ENCODE data around the gene BOD1L1. TPM values are rescaled to one million over a fixed set of nuclear protein-coding genes. Genes with fewer than 3 reads are reported as not detected.
"Not testable (repeated sequence)": the region's sequence is repeated elsewhere in the genome, so short reads cannot be mapped to it uniquely, and the experiment has no call there.

BOD1L1 gene
- total RNA-seq, 2 donors from 2014 or later: 16.2 to 20.0 TPM

GRCh38 chr4:13562876-13563275, 64.6 kb downstream of the BOD1L1 start:
- no peak overlapping the region for H3K4me3 ChIP-seq
- no peak overlapping the region for H3K27ac ChIP-seq
- H3K4me1 ChIP-seq: no peaks in the 10 kb centered on the region
- no peaks in the 10 kb centered on the region for H3K27me3 ChIP-seq
- no peak for TF ChIP-seq CTCF (IDR thresholded peaks at IDR 0.05)
- H3K36me3 ChIP-seq: no peaks in the 10 kb centered on the region
- no peaks in the 10 kb centered on the region for H3K9me3 ChIP-seq
- DNase-seq (ENCODE audit: low spot score): no peak

- H3K27me3 ChIP-seq: no peaks in the 10 kb centered on the region
- H3K4me3 ChIP-seq: no peak overlapping the region
- no peaks in the 10 kb centered on the region for H3K36me3 ChIP-seq
- TF ChIP-seq CTCF (IDR thresholded peaks at IDR 0.05): no peak
- DNase-seq (ENCODE audit: low spot score): no peak
- H3K9me3 ChIP-seq: no peaks in the 10 kb centered on the region
- H3K4me1 ChIP-seq: no peaks in the 10 kb centered on the region
- no peak overlapping the region for H3K27ac ChIP-seq
These were observed 65.9 kb downstream of the BOD1L1 start for GRCh38 chr4:13561673-13562072.

GRCh38 chr4:13560111-13560510, 67.4 kb downstream of the BOD1L1 start:
- H3K4me3 ChIP-seq; H3K27me3 ChIP-seq; H3K36me3 ChIP-seq; H3K4me1 ChIP-seq; H3K27ac ChIP-seq; H3K9me3 ChIP-seq; DNase-seq (ENCODE audit: low spot score): not testable (repeated sequence)

GRCh38 chr4:13559413-13559812, 68.1 kb downstream of the BOD1L1 start:
- no peak overlapping the region for H3K4me3 ChIP-seq
- H3K4me1 ChIP-seq: no peaks in the 10 kb centered on the region
- no peak for DNase-seq (ENCODE audit: low spot score)
- H3K9me3 ChIP-seq: no peaks in the 10 kb centered on the region
- no peak for TF ChIP-seq CTCF (IDR thresholded peaks at IDR 0.05)
- H3K27ac ChIP-seq: no peak overlapping the region
- no peaks in the 10 kb centered on the region for H3K27me3 ChIP-seq
- H3K36me3 ChIP-seq: no peaks in the 10 kb centered on the region

- no peak overlapping the region for H3K4me3 ChIP-seq
- TF ChIP-seq CTCF (IDR thresholded peaks at IDR 0.05): no peak
- no peaks in the 10 kb centered on the region for H3K27me3 ChIP-seq
- no peak for DNase-seq (ENCODE audit: low spot score)
- no peak overlapping the region for H3K27ac ChIP-seq
- no peaks in the 10 kb centered on the region for H3K4me1 ChIP-seq
- no peaks in the 10 kb centered on the region for H3K36me3 ChIP-seq
- H3K9me3 ChIP-seq: no peaks in the 10 kb centered on the region
These were observed 68.6 kb downstream of the BOD1L1 start for GRCh38 chr4:13558881-13559280.

GRCh38 chr4:13555325-13555724, 72.2 kb downstream of the BOD1L1 start:
- Histone ChIP-seq H3K4me3 (no peak overlapping the region), H3K27me3 (no peaks in the 10 kb centered on the region), H3K36me3 (no peaks in the 10 kb centered on the region), H3K9me3 (peaks cover 0 to 15% of the 10 kb centered on the region in 2 donors), H3K27ac (no peak overlapping the region), H3K4me1 (no peaks in the 10 kb centered on the region)
- DNase-seq (ENCODE audit: low spot score): no peak
- TF ChIP-seq CTCF (IDR thresholded peaks at IDR 0.05): no peak

Data from right atrium auricular region (tissue), 2 donors.